CD4-positive, alpha-beta T cell treated with Interleukin-17A for 1 hour (primary cell): ENCODE results near the gene KDM1B.
A peak's percentile ranks its signal among the peaks of the same experiment; 100 is the strongest.
"Not testable (repeated sequence)": the region's sequence is repeated elsewhere in the genome, so short reads cannot be mapped to it uniquely, and the experiment has no call there.

ENCODE experiments used
- DNase-seq: peaks from one replicate; pipeline ENCODE4 v3.0.0-alpha.2; 2020

KDM1B gene

DNA sequence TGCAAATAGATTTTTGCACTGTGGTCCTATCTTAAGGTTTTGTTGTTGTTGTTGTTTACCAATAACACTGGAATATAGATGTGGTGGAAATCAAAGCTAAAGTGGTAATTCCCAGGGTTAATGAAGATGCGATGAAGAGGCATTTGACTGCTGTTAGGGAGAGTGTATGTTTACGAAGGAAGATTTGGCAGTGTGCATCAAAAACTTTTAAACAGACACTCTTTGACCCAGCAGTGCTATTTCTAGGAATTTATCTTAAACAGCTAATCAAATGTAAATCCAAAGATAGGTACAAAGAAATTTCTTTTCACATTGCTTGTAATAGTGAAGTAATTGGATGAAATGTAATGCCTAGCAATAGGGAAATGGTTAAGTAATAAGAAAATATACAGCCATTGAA lies 34.0 kb downstream of the KDM1B start:
- no peak for DNase-seq

GRCh38 chr6:18192026-18192425 lies 36.8 kb downstream of the KDM1B start:
- DNase-seq, result no peak

- DNase-seq, result no peak
These were observed 48.6 kb downstream of the KDM1B start for GRCh38 chr6:18203786-18204185.

DNA sequence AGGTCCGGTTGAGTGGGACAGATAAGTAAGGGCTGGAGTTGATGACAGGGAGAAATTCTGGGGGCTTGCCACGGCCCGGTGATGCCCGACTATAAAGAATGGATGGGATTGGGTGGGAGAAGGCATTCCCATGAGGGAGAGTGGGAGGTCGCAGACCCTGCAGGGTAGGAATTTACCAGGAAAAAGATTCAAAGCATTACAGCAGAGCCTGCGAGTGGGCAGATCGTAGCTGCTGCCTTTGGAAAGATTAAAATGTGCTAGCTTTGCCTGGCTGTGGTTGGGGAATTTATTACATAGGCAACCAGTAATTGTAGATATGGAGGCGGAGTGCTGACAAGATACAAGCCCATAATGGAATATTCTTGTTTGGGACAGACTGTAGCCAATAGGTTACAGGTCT lies 49.5 kb downstream of the KDM1B start:
- no peak for DNase-seq

- no peak for DNase-seq
These were observed 51.4 kb downstream of the KDM1B start for GRCh38 chr6:18206591-18206990.

- DNase-seq, result no peak
These were observed 52.2 kb downstream of the KDM1B start for GRCh38 chr6:18207438-18207837.

GRCh38 chr6:18207949-18208348 lies 52.7 kb downstream of the KDM1B start:
- DNase-seq, result no peak

DNA sequence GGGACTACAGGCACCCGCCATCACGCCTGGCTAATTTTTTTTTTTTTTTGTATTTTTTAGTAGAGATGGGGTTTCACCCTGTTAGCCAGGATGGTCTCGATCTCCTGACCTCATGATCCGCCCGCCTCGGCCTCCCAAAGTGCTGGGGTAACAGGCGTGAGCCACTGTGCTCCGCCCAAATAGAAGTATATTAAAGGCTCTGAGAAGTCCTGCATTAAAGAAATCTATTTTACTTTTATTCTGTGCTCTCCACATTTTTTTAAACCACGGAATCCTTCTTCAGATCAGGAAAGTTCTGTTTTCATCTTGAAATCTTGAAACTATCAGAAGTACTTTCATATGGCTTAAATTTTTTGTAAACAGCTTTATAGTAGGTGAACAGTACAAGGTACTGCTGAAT lies 53.6 kb downstream of the KDM1B start:
- DNase-seq, result not testable (repeated sequence)

DNA sequence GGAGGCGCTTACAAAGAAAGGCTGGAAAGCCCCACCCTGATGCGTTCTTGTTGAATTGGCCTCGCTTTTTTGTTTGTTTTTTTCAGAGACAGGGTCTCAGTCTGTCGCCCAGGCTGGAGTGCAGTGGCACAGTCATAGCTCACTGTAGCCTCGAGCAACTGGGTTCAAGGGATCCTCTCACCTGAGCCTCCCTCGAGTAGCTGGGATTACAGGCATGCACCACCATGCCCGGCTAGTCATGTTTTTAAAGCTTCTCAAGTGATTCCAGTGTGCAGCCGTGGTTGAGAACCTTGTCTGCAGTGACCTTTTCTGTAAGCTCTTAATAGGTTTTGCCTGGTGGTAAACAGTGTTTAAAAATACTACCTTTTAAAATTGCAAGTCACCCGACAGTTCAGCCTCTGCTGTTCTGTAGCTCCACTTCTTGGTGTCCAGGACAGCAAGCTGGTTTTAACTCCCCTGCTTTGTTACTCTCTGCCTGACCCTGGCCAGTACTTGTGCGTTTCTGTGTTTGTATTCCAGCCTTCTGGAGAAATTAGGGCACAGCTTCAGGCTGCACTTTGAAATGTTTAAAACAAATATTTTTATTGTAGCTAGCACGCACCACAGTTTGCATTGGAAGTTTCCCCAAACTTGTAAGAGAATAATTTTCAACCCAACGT lies 54.4 kb downstream of the KDM1B start:
- no peak for DNase-seq

GRCh38 chr6:18210707-18211106 lies 55.5 kb downstream of the KDM1B start:
- no peak for DNase-seq

DNA sequence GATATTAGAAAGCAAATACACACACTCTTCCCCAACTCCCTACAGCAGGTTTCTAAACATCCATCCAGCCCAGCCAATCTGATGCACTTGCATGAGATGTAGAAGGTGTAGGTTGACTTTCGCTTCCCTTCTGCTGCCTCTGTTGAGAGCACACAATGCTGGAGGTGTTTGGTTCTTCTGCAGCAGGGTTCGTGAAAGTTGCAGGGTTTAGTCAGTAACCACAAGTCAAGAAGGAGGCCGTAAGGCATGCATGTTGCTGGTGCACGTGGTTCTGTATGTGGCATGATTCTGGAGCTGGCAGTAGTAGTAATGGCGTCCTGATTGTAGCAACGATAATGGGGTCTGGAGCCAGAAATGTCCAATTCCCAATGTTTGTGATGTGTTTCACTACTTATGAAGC lies 56.1 kb downstream of the KDM1B start:
- peak; percentile 1 for DNase-seq

GRCh38 chr6:18212231-18212630 lies 57.0 kb downstream of the KDM1B start:
- no peak for DNase-seq

- DNase-seq, result peak; percentile 33
These were observed 58.2 kb downstream of the KDM1B start for GRCh38 chr6:18213439-18213838.

DNA sequence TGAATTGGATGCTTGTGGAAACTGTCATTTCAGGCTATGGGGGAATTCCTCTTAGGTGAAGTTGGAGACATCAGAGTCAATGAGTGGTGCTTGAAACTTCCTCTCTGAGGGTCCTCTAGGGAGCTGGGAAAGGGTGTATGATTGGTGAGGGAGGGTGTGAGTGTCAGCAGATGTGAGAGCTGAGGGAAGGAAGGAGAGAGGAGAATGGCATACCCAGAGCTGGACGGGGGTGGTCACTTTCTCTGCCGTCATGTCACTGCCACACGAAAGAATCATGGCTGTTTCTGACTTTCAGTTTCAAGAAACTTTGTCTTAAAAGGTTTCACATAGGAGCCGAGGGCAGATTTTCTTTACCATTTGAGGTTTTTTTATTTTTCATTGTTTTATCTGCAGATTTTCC lies 58.8 kb downstream of the KDM1B start:
- DNase-seq, result no peak

- DNase-seq, result no peak
These were observed 60.2 kb downstream of the KDM1B start for GRCh38 chr6:18215436-18215835.

DNA sequence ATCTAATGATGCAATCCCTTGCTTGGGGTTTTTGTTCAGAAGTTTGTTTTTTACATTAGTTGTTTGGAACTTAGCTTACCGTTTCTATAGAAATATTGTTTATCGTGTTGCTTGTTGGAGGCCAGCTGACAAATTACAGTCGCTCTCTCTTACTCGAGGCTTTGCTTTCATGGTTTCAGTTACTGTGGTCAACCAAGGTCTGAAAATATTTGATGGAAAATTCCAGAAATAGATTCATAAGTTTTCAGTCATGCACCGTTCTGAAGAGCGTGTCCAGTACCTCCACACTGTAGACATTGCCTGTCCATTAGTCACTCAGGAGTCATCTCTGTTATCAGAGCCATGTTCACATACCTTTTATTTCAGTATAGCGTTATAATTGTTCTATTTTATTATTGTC lies 61.2 kb downstream of the KDM1B start:
- DNase-seq, result no peak

GRCh38 chr6:18218233-18218632 lies 63.0 kb downstream of the KDM1B start:
- DNase-seq, result no peak

DNA sequence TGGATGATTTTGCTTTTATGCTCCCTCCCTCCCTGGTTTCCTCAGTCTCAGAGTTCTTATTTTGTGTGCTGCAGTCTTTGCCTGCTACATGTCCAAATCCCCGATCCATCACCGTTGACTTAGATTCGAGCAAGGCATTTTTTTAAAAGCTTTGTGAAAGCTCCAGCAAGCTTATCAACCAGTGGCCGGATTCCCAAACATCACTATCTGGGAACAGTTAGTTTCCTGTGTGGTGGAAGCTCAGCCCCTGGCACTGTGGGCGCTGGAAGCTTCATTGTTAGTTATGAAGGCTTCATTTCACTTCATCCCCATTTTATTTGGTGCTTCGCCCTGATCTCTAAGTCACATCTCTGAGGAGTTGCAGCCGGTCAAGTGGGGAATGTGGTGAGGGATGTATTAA lies 64.4 kb downstream of the KDM1B start:
- no peak for DNase-seq

DNA sequence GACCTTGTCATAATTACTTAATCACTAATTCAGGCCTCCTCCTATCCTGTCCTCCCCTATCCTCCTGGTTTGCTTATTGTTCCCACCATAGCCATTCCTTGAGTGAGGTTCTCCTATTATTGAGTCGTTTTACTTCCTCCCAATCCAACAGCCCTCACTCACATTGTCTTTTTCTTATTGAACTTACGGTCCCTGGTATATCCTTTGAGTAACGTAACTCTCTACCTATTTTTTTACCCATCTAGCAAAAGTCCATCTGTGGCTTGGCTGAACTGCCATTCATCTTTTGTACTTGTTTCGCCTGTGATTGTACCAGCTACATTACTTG lies 66.0 kb downstream of the KDM1B start:
- DNase-seq, result no peak

GRCh38 chr6:18226451-18227105 lies 71.4 kb downstream of the KDM1B start:
- DNase-seq, result not testable (repeated sequence)

- DNase-seq, result not testable (repeated sequence)
These were observed 71.9 kb downstream of the KDM1B start for GRCh38 chr6:18227166-18227565.

- DNase-seq, result not testable (repeated sequence)
These were observed 73.4 kb downstream of the KDM1B start for GRCh38 chr6:18228590-18228989.

DNA sequence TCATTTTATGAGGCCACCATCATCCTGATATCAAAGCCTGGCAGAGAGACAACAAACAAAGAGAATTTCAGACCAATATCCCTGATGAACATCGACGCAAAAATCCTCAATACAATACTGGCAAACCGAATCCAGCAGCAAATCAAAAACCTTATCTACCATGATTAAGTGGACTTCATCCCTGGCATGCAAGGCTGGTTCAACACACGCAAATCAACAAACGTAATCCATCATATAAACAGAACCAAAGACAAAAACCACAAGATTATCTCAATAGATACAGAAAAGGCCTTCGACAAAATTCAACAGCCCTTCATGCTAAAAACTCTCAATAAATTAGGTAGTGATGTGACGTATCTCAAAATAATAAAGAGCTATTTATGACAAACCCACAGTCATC lies 76.6 kb downstream of the KDM1B start:
- not testable (repeated sequence) for DNase-seq

DNA sequence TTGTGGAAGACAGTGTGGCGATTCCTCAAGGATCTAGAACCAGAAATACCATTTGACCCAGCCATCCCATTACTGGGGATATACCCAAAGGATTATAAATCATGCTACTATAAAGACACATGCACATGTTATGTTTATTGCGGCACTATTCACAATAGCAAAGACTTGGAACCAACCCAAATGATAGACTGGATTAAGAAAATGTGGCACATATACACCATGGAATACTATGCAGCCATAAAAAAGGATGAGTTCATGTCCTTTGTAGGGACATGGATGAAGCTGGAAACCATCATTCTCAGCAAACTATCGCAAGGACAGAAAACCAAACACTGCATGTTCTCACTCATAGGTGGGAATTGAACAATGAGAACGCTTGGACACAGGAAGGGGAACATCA lies 78.5 kb downstream of the KDM1B start:
- DNase-seq, result not testable (repeated sequence)

- no peak for DNase-seq
These were observed 79.3 kb downstream of the KDM1B start for GRCh38 chr6:18234564-18234963.
